B cell (primary cell): Measurements from ENCODE around the gene ZC3H7A. TPM values are rescaled to one million over a fixed set of nuclear protein-coding genes. Genes with fewer than 3 reads are reported as not detected.

Source experiments
- ATAC-seq: fragments of 200-7000 bp; cut with Tn5 transposase; one replicate; pipeline ENCODE4 v1.10.0; 2021; ENCODE audit warnings: low read depth, mild to moderate bottlenecking, moderate number of reproducible peaks, moderate library complexity
- CTCF ChIA-PET: fragments of 350-600 bp; sonication (Branson Sonifier 250); formaldehyde crosslinking; loops from one replicate; lab custom pipeline; 2021; ENCODE audit warnings: antibody characterized with exemption, inconsistent platforms; lab: Charles Lee
- POLR2A ChIA-PET: fragments of 350-600 bp; sonication (Branson Sonifier 250); formaldehyde crosslinking; loops from one replicate; lab custom pipeline; 2021; ENCODE audit warnings: antibody characterized with exemption; lab: Charles Lee
- DNase-seq: peaks from one replicate; pipeline ENCODE4 v3.0.0; 2013
- H2AFZ ChIP-seq: 2 replicates; pipeline ENCODE4 v1.6.1; 2012; ENCODE audit warnings: mild to moderate bottlenecking, low read depth, low read length; ENCODE audit not compliant: insufficient read depth, poor library complexity, severe bottlenecking
- H3K27ac ChIP-seq, 2 donors: 1 replicate in 1 of 2; 2 replicates in 1 of 2; pipeline ENCODE4 v1.5.1; 2012 to 2013; ENCODE audit warnings: low read length in 2 of 2, mild to moderate bottlenecking in 2 of 2, moderate library complexity in 1 of 2
- H3K27me3 ChIP-seq, 4 experiments: fragments of 200-600 bp in 1 of 4; sonication (generic) in 1 of 4; replicated peaks in 1 of 4; 1 replicate in 2 of 4; 2 replicates in 2 of 4; pipeline versions ENCODE4 v1.6.1 to v1.7.0; 2013 to 2016; ENCODE audit warnings: low read length in 3 of 4, mild to moderate bottlenecking in 2 of 4, mixed read lengths in 1 of 4, moderate library complexity in 1 of 4; ENCODE audit not compliant: insufficient read depth in 4 of 4, control insufficient read depth in 3 of 4; ENCODE audit errors: control extremely low read depth in 1 of 4
- H3K36me3 ChIP-seq, 2 experiments: replicated peaks in 1 of 2; 1 replicate in 1 of 2; 2 replicates in 1 of 2; pipeline versions ENCODE4 v1.6.1 to v1.7.1; 2013; ENCODE audit warnings: low read length in 1 of 2; ENCODE audit not compliant: insufficient read depth in 2 of 2, control insufficient read depth in 1 of 2; ENCODE audit errors: control extremely low read depth in 1 of 2, extremely low read depth in 1 of 2
- H3K4me1 ChIP-seq, 2 donors: fragments of 200-600 bp in 1 of 2; sonication (generic) in 1 of 2; 1 replicate in 1 of 2; 2 replicates in 1 of 2; pipeline versions ENCODE4 v1.5.1 to v1.6.1; 2013 to 2017; ENCODE audit warnings: low read length in 2 of 2; ENCODE audit not compliant: control insufficient read depth in 2 of 2, insufficient read depth in 2 of 2
- H3K4me2 ChIP-seq: replicated peaks from 2 replicates; pipeline ENCODE3; 2012; ENCODE audit warnings: mild to moderate bottlenecking, low read depth, low read length; ENCODE audit not compliant: poor library complexity, severe bottlenecking
- H3K4me3 ChIP-seq, 5 experiments: fragments of 200-600 bp in 1 of 5; sonication (generic) in 1 of 5; 1 replicate in 3 of 5; 2 replicates in 2 of 5; pipeline versions ENCODE4 v1.5.1 to v1.7.0; 2011 to 2016; ENCODE audit warnings: low read length in 4 of 5, mild to moderate bottlenecking in 4 of 5, low read depth in 2 of 5, control low read depth in 1 of 5, moderate library complexity in 1 of 5; ENCODE audit not compliant: insufficient read depth in 1 of 5; ENCODE audit errors: control extremely low read depth in 1 of 5, extremely low read depth in 1 of 5
- H3K79me2 ChIP-seq: fragments of 200-600 bp; sonication (generic); one replicate; pipeline ENCODE4 v1.6.0; 2016; ENCODE audit warnings: low read length; ENCODE audit not compliant: control insufficient read depth, insufficient read depth
- H3K9ac ChIP-seq: fragments of 200-600 bp; sonication (generic); 2 replicates; pipeline ENCODE4 v1.6.1; 2017; ENCODE audit warnings: mild to moderate bottlenecking, low read length, moderate library complexity
- H3K9me3 ChIP-seq, 3 donors: one replicate each; pipeline versions ENCODE4 v1.6.1 to v1.7.1; 2013; ENCODE audit warnings: low read length in 2 of 3; ENCODE audit not compliant: control insufficient read depth in 2 of 3, insufficient read depth in 1 of 3; ENCODE audit errors: control extremely low read depth in 1 of 3
- H4K20me1 ChIP-seq: 2 replicates; pipeline ENCODE4 v1.6.0; 2012; ENCODE audit warnings: mild to moderate bottlenecking, low read length; ENCODE audit not compliant: insufficient read depth, control insufficient read depth, poor library complexity, severe bottlenecking
- H3K27ac Mint-ChIP-seq: one replicate; pipeline ENCODE4 v1.8.0; 2021; ENCODE audit warnings: mixed read lengths
- H3K27me3 Mint-ChIP-seq: one replicate; pipeline ENCODE4 v1.8.0; 2021; ENCODE audit warnings: mixed read lengths
- H3K4me1 Mint-ChIP-seq: one replicate; pipeline ENCODE4 v1.8.0; 2021; ENCODE audit warnings: mixed read lengths
- H3K4me3 Mint-ChIP-seq: one replicate; pipeline ENCODE4 v1.8.0; 2021; ENCODE audit warnings: mixed read lengths
- H3K9me3 Mint-ChIP-seq: one replicate; pipeline ENCODE4 v1.8.0; 2022; ENCODE audit warnings: mixed read lengths; ENCODE audit not compliant: insufficient read depth
- CTCF ChIP-seq: fragments of 200-600 bp; IDR thresholded peaks from one replicate; pipeline ENCODE4 v1.8.0; 2022; ENCODE audit warnings: antibody characterized with exemption, mild to moderate bottlenecking
- EZH2 ChIP-seq: IDR thresholded peaks from 2 replicates; pipeline ENCODE4 v1.6.1; 2012; ENCODE audit warnings: borderline replicate concordance, low read depth, mild to moderate bottlenecking, moderate library complexity, low read length; ENCODE audit not compliant: insufficient read depth, poor library complexity, severe bottlenecking
- WGBS: methylation state at CpG from one replicate; pipeline ENCODE4 v1.1.5; 2013; ENCODE audit warnings: missing lambda C conversion rate; ENCODE audit not compliant: insufficient coverage; 5-methylcytosine and 5-hydroxymethylcytosine counted together
- intact Hi-C: fragments of 100-400 bp; cut with micrococcal nuclease; formaldehyde crosslinking; loops from one replicate; pipeline ENCODE4 v1.10.0; 2022
- polyA plus RNA-seq: library from polyadenylated mRNA; depleted of rRNA; stranded (reverse); fragments of >200 nt; gene quantifications from 2 replicates; pipeline ENCODE4 v1.2.3, GENCODE V29; 2012
- total RNA-seq, 2 donors: library from RNA; stranded (reverse); fragments of 120-200 nt in 1 of 2; gene quantifications; 1 replicate in 1 of 2; 2 replicates in 1 of 2; pipeline versions ENCODE4 v1.2.3 to v1.2.4, GENCODE V29; 2013 to 2022

ZC3H7A gene
- total and polyA plus RNA-seq, 2 donors (not counting 1 experiment from before 2014, with no cell fraction given), result 40.8 to 126 TPM

GRCh38 chr16:11835891-11836649 is 39.0 kb upstream of the ZC3H7A start:
- Histone ChIP-seq H3K4me2 (no peak overlapping the region), H3K4me3 (no peak overlapping the region), H3K9ac (no peak overlapping the region), H3K27me3 (no peaks in the 10 kb centered on the region), H2AFZ (no peak overlapping the region), H3K79me2 (no peaks in the 10 kb centered on the region), H3K27ac (no peak overlapping the region), H3K36me3 (peaks cover 8 to 46% of the 10 kb centered on the region in 2 experiments), H4K20me1 (peaks cover 4% of the 10 kb centered on the region), H3K9me3 (no peaks in the 10 kb centered on the region), H3K4me1 (no peaks in the 10 kb centered on the region)
- H3K27me3 Mint-ChIP-seq, result no peaks in the 10 kb centered on the region
- no peak for TF ChIP-seq EZH2
- no peak for TF ChIP-seq CTCF
- CTCF ChIA-PET, result no interaction called here
- DNase-seq, result no peak
- no peaks in the 10 kb centered on the region for H3K9me3 Mint-ChIP-seq
- no peak overlapping the region for H3K27ac Mint-ChIP-seq
- POLR2A ChIA-PET, result no interaction called here
- ATAC-seq, result no peak
- intact Hi-C loops, result no loop called here
- WGBS, result 88% methylated on average over 6 of the region's 9 CpGs
- no peak overlapping the region for H3K4me3 Mint-ChIP-seq
- no peaks in the 10 kb centered on the region for H3K4me1 Mint-ChIP-seq

GRCh38 chr16:11835309-11835708 is 38.3 kb upstream of the ZC3H7A start:
- intact Hi-C loops, result no loop called here
- Histone ChIP-seq H3K4me2 (no peak overlapping the region), H2AFZ (no peak overlapping the region), H3K9ac (no peak overlapping the region), H3K4me3 (no peak overlapping the region), H3K27me3 (no peaks in the 10 kb centered on the region), H3K36me3 (peaks cover 8 to 40% of the 10 kb centered on the region in 2 experiments), H3K79me2 (no peaks in the 10 kb centered on the region), H3K27ac (no peak overlapping the region), H3K4me1 (no peaks in the 10 kb centered on the region), H4K20me1 (no peaks in the 10 kb centered on the region), H3K9me3 (no peaks in the 10 kb centered on the region)
- no peaks in the 10 kb centered on the region for H3K4me1 Mint-ChIP-seq
- no peak overlapping the region for H3K27ac Mint-ChIP-seq
- POLR2A ChIA-PET, result no interaction called here
- WGBS, result 100% methylated on average over 2 of the region's 4 CpGs
- no peak overlapping the region for H3K4me3 Mint-ChIP-seq
- no peaks in the 10 kb centered on the region for H3K27me3 Mint-ChIP-seq
- CTCF ChIA-PET, result interaction anchor here (0.9 kb wide), 1 partner anchor 12 kb away, joined by 3 read pairs; no protein-coding TSS in a partner anchor
- ATAC-seq (no peak), DNase-seq (no peak)
- H3K9me3 Mint-ChIP-seq, result no peaks in the 10 kb centered on the region
- no peak for TF ChIP-seq EZH2
- TF ChIP-seq CTCF, result no peak
